Right lobe of liver (tissue), 4 donors: ENCODE data around the gene RARRES2.
"Not testable (repeated sequence)": the region's sequence is repeated elsewhere in the genome, so short reads cannot be mapped to it uniquely, and the experiment has no call there.

Experiments
- POLR2A ChIP-seq: fragments of 450-650 bp; IDR thresholded peaks from one replicate; pipeline ENCODE4 v1.6.1; 2017; ENCODE audit warnings: antibody characterized with exemption, mild to moderate bottlenecking
- TF ChIP-seq, protein P1 (sequence below), 4 donors: fragments of 200-600 bp in 3 of 4; fragments of 450-650 bp in 1 of 4; IDR thresholded peaks; one replicate each; pipeline versions ENCODE4 v1.5.1 to v1.8.0; 2016 to 2022; ENCODE audit warnings: antibody characterized with exemption in 4 of 4, mild to moderate bottlenecking in 2 of 4
- donor health status: DM: no; HTN: no; CAD: no.
- donor health status: DM: no; HTN: no; CAD: no.
- donor health status: DM: no; HTN: yes; CAD: no.

DNA sequence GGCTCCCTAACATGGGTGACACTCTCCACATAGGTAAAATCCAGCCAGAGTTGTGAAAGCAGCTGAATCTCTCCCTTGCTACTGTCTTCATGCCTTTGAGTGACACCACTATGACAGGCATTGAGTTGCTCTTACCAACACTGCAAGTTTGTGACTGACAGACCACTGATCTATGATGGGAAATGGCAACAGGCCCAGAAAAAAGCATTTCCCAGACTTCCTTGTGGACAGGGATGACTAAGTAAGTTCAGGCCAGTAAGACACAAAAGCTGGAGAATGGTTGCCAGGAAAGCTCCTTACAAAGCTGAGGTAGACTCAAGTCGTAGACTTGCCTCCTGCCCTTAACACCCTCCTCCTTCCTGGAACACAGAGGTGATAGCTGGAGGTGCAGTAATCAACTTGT lies 38.5 kb downstream of the RARRES2 start:
- TF ChIP-seq, protein P1, sequence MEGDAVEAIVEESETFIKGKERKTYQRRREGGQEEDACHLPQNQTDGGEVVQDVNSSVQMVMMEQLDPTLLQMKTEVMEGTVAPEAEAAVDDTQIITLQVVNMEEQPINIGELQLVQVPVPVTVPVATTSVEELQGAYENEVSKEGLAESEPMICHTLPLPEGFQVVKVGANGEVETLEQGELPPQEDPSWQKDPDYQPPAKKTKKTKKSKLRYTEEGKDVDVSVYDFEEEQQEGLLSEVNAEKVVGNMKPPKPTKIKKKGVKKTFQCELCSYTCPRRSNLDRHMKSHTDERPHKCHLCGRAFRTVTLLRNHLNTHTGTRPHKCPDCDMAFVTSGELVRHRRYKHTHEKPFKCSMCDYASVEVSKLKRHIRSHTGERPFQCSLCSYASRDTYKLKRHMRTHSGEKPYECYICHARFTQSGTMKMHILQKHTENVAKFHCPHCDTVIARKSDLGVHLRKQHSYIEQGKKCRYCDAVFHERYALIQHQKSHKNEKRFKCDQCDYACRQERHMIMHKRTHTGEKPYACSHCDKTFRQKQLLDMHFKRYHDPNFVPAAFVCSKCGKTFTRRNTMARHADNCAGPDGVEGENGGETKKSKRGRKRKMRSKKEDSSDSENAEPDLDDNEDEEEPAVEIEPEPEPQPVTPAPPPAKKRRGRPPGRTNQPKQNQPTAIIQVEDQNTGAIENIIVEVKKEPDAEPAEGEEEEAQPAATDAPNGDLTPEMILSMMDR (IDR thresholded peaks at IDR 0.05) = not testable (repeated sequence)
- TF ChIP-seq POLR2A = not testable (repeated sequence)
